Activated CD8-positive, alpha-beta memory T cell treated with anti-CD3 and anti-CD28 coated beads, Interleukin-2, amount 10 ng/mL, durations not matched to agents 7 days and 5 days (primary cell): ENCODE data around the gene SGSH. TPM values are rescaled to one million over a fixed set of nuclear protein-coding genes. Genes with fewer than 3 reads are reported as not detected.
A peak's percentile ranks its signal among the peaks of the same experiment; 100 is the strongest.
"Not testable (repeated sequence)": the region's sequence is repeated elsewhere in the genome, so short reads cannot be mapped to it uniquely, and the experiment has no call there.

ENCODE experiments used
- ATAC-seq: fragments of 150-1000 bp; cut with Tn5 transposase; one replicate; pipeline ENCODE4 v1.10.0; 2021; ENCODE audit warnings: moderate library complexity
- CTCF ChIA-PET: fragments of 350-600 bp; sonication (Branson Sonifier 250); formaldehyde crosslinking; loops from one replicate; lab custom pipeline; 2021; ENCODE audit warnings: antibody characterized with exemption; lab: Charles Lee
- DNase-seq: peaks from one replicate; pipeline ENCODE4 v3.0.0-alpha.2; 2020
- H3K27ac Mint-ChIP-seq: one replicate; pipeline ENCODE4 v1.8.0; 2021; ENCODE audit warnings: mild to moderate bottlenecking, mixed read lengths
- H3K27me3 Mint-ChIP-seq: one replicate; pipeline ENCODE4 v1.8.0; 2021; ENCODE audit warnings: mixed read lengths
- H3K36me3 Mint-ChIP-seq: one replicate; pipeline ENCODE4 v1.8.0; 2021; ENCODE audit warnings: mild to moderate bottlenecking, mixed read lengths
- H3K4me1 Mint-ChIP-seq: one replicate; pipeline ENCODE4 v1.8.0; 2021; ENCODE audit warnings: mixed read lengths
- H3K4me3 Mint-ChIP-seq: one replicate; pipeline ENCODE4 v1.8.0; 2021; ENCODE audit warnings: mild to moderate bottlenecking, moderate library complexity, mixed read lengths
- H3K9me3 Mint-ChIP-seq: one replicate; pipeline ENCODE4 v1.8.0; 2022; ENCODE audit warnings: low read depth, mixed read lengths
- total RNA-seq, 2 experiments: library from RNA; stranded (reverse); gene quantifications; one replicate each; pipeline ENCODE4 v1.2.3, GENCODE V29; 2021

Gene SGSH
- total RNA-seq, 2 experiments from 2014 or later: 15.4 to 22.1 TPM

- no peak for ATAC-seq
Measured at GRCh38 chr17:80248894-80249710, 29.0 kb upstream of the SGSH start.

GRCh38 chr17:80248001-80248893, 28.1 kb upstream of the SGSH start:
- no peak overlapping the region for H3K4me3 Mint-ChIP-seq
- peaks cover 16% of the 10 kb centered on the region for H3K4me1 Mint-ChIP-seq
- no peaks in the 10 kb centered on the region for H3K36me3 Mint-ChIP-seq
- no peak for DNase-seq
- ATAC-seq: no peak
- CTCF ChIA-PET: interaction anchor here (1.3 kb wide), 1 partner anchor 52 kb away, joined by 5 read pairs; no protein-coding TSS in a partner anchor
- no peaks in the 10 kb centered on the region for H3K9me3 Mint-ChIP-seq
- no peak overlapping the region for H3K27ac Mint-ChIP-seq
- H3K27me3 Mint-ChIP-seq: no peaks in the 10 kb centered on the region

More at GRCh38 chr17:80248894-80249710, 29.0 kb upstream of the SGSH start:
- H3K4me1 Mint-ChIP-seq: peaks cover 25% of the 10 kb centered on the region
- H3K27me3 Mint-ChIP-seq: no peaks in the 10 kb centered on the region
- H3K9me3 Mint-ChIP-seq: no peaks in the 10 kb centered on the region
- CTCF ChIA-PET: no interaction called here
- no peaks in the 10 kb centered on the region for H3K36me3 Mint-ChIP-seq
- H3K4me3 Mint-ChIP-seq: no peak overlapping the region
- H3K27ac Mint-ChIP-seq: no peak overlapping the region
- DNase-seq: no peak

GRCh38 chr17:80247561-80247960, 27.4 kb upstream of the SGSH start:
- Mint-ChIP-seq H3K27me3 (no peaks in the 10 kb centered on the region), H3K4me3 (no peak overlapping the region), H3K36me3 (no peaks in the 10 kb centered on the region), H3K27ac (no peak overlapping the region), H3K4me1 (peaks cover 10% of the 10 kb centered on the region), H3K9me3 (no peaks in the 10 kb centered on the region)
- ATAC-seq (no peak), DNase-seq (no peak)
- CTCF ChIA-PET: interaction anchor here (1.3 kb wide), 1 partner anchor 52 kb away, joined by 5 read pairs; no protein-coding TSS in a partner anchor

GRCh38 chr17:80246726-80247125, 26.6 kb upstream of the SGSH start:
- CTCF ChIA-PET: interaction anchor here (1.3 kb wide), 1 partner anchor 51 kb away, joined by 5 read pairs; no protein-coding TSS in a partner anchor
- H3K9me3 Mint-ChIP-seq: no peaks in the 10 kb centered on the region
- no peaks in the 10 kb centered on the region for H3K27me3 Mint-ChIP-seq
- no peak overlapping the region for H3K27ac Mint-ChIP-seq
- peaks cover 1% of the 10 kb centered on the region for H3K4me1 Mint-ChIP-seq
- no peak overlapping the region for H3K4me3 Mint-ChIP-seq
- DNase-seq (no peak), ATAC-seq (no peak)
- H3K36me3 Mint-ChIP-seq: no peaks in the 10 kb centered on the region

- no peak overlapping the region for H3K27ac Mint-ChIP-seq
- DNase-seq: no peak
- CTCF ChIA-PET: no interaction called here
- H3K9me3 Mint-ChIP-seq: no peaks in the 10 kb centered on the region
- no peaks in the 10 kb centered on the region for H3K4me1 Mint-ChIP-seq
- H3K27me3 Mint-ChIP-seq: no peaks in the 10 kb centered on the region
- H3K4me3 Mint-ChIP-seq: no peak overlapping the region
- ATAC-seq: no peak
- no peaks in the 10 kb centered on the region for H3K36me3 Mint-ChIP-seq
Measured at GRCh38 chr17:80246266-80246681, 26.1 kb upstream of the SGSH start.

- Mint-ChIP-seq H3K4me1 (no peaks in the 10 kb centered on the region), H3K9me3 (no peaks in the 10 kb centered on the region), H3K36me3 (no peaks in the 10 kb centered on the region), H3K27ac (peak overlapping the region; percentile 52), H3K4me3 (no peak overlapping the region), H3K27me3 (no peaks in the 10 kb centered on the region)
- ATAC-seq (no peak), DNase-seq (no peak)
- CTCF ChIA-PET: no interaction called here
Measured at GRCh38 chr17:80245566-80246265, 25.6 kb upstream of the SGSH start.

- H3K27ac Mint-ChIP-seq: peak overlapping the region; percentile 52
- H3K36me3 Mint-ChIP-seq: no peaks in the 10 kb centered on the region
- DNase-seq: no peak
- H3K27me3 Mint-ChIP-seq: no peaks in the 10 kb centered on the region
- no peaks in the 10 kb centered on the region for H3K4me1 Mint-ChIP-seq
- no peak overlapping the region for H3K4me3 Mint-ChIP-seq
- no peak for ATAC-seq
- CTCF ChIA-PET: no interaction called here
- H3K9me3 Mint-ChIP-seq: no peaks in the 10 kb centered on the region
Measured at GRCh38 chr17:80244871-80245509, 24.9 kb upstream of the SGSH start.

- CTCF ChIA-PET, H3K4me1 Mint-ChIP-seq, H3K9me3 Mint-ChIP-seq, H3K27me3 Mint-ChIP-seq, H3K36me3 Mint-ChIP-seq, H3K4me3 Mint-ChIP-seq, H3K27ac Mint-ChIP-seq, DNase-seq, ATAC-seq: not testable (repeated sequence)
Measured at GRCh38 chr17:80244448-80244847, 24.3 kb upstream of the SGSH start.

- no peak overlapping the region for H3K4me3 Mint-ChIP-seq
- no peaks in the 10 kb centered on the region for H3K27me3 Mint-ChIP-seq
- H3K27ac Mint-ChIP-seq: no peak overlapping the region
- no peaks in the 10 kb centered on the region for H3K36me3 Mint-ChIP-seq
- no peaks in the 10 kb centered on the region for H3K4me1 Mint-ChIP-seq
- H3K9me3 Mint-ChIP-seq: no peaks in the 10 kb centered on the region
- ATAC-seq: no peak
- CTCF ChIA-PET: no interaction called here
- no peak for DNase-seq
Measured at GRCh38 chr17:80243526-80244433, 23.6 kb upstream of the SGSH start.

- Mint-ChIP-seq H3K36me3 (no peaks in the 10 kb centered on the region), H3K27me3 (no peaks in the 10 kb centered on the region), H3K4me3 (no peak overlapping the region), H3K9me3 (no peaks in the 10 kb centered on the region), H3K4me1 (no peaks in the 10 kb centered on the region), H3K27ac (no peak overlapping the region)
- ATAC-seq (no peak), DNase-seq (no peak)
- CTCF ChIA-PET: no interaction called here
Measured at GRCh38 chr17:80242505-80242904, 22.4 kb upstream of the SGSH start.

GRCh38 chr17:80237386-80237785, 17.3 kb upstream of the SGSH start:
- no peak for DNase-seq
- Mint-ChIP-seq H3K9me3 (peaks cover 8% of the 10 kb centered on the region), H3K27me3 (no peaks in the 10 kb centered on the region), H3K27ac (no peak overlapping the region), H3K4me3 (no peak overlapping the region), H3K36me3 (peaks cover 16% of the 10 kb centered on the region), H3K4me1 (no peaks in the 10 kb centered on the region)
- CTCF ChIA-PET: interaction anchor here (1.4 kb wide), 1 partner anchor 41 kb away, joined by 6 read pairs; no protein-coding TSS in a partner anchor
- ATAC-seq: no peak

- H3K27me3 Mint-ChIP-seq: no peaks in the 10 kb centered on the region
- ATAC-seq (no peak), DNase-seq (no peak)
- peaks cover 8% of the 10 kb centered on the region for H3K9me3 Mint-ChIP-seq
- no peak overlapping the region for H3K4me3 Mint-ChIP-seq
- peaks cover 16% of the 10 kb centered on the region for H3K36me3 Mint-ChIP-seq
- no peaks in the 10 kb centered on the region for H3K4me1 Mint-ChIP-seq
- CTCF ChIA-PET: no interaction called here
- H3K27ac Mint-ChIP-seq: no peak overlapping the region
Measured at GRCh38 chr17:80236911-80237310, 16.8 kb upstream of the SGSH start.
